C4-2B (cell line): ENCODE measurements around the gene COQ8A.

ENCODE experiments used
- CTCF ChIP-seq: fragments of 450-650 bp; conservative IDR thresholded peaks from 2 replicates; pipeline ENCODE4 v1.5.1; 2017; ENCODE audit warnings: mild to moderate bottlenecking
- ZFX ChIP-seq: fragments of 450-650 bp; IDR thresholded peaks from 2 replicates; pipeline ENCODE4 v1.6.1; 2017

- TF ChIP-seq CTCF (no peak), ZFX (no peak)
Observed at GRCh38 chr1:226893936-226894335, 46.2 kb upstream of the COQ8A start.
